ENCODE measurements around the gene ALK.

Gene ALK

DNA sequence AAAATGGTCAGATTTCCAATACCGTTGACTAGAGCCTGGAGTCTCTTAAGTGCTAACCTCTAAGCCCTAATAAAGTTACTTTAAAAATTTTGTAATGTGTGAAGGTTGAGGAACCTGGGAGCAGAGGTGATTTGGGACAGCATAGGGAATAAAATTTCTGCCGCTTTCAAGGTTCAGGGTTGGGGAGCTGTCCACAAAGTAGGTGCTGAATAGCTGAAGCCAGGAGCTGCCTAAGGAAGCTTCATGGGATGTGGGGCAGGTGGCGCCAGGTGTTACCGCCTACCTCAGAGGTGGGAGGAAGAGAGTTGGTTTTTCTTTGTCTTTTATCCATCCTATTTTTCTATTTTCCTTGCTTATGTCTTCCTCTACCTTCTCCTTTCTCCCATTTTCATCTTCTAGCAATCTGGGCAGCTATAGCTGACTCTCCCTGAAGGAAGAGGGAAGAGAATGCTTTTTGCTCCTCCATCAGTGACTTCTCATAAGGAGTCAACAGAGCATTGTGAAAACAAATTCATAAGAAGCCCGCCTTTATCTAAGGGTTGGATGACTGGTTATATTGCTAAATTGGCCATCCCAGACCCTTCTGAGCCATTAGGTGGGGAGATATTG lies 627.5 kb downstream of the ALK start:
- no peaks in the 10 kb centered on the region for H3K4me1 ChIP-seq (ENCODE audit: control insufficient read depth, insufficient read depth, low read length)
- no peak overlapping the region for H3K27ac ChIP-seq (ENCODE audit: low read depth, low read length)
- no peaks in the 10 kb centered on the region for H3K27me3 ChIP-seq (ENCODE audit: control insufficient read depth, insufficient read depth, low read length)
- no peak overlapping the region for H3K4me3 ChIP-seq (ENCODE audit: low read length)
- no peak overlapping the region for H3K9ac ChIP-seq (ENCODE audit: low read length)
- H3K36me3 ChIP-seq (ENCODE audit: control insufficient read depth, insufficient read depth, low read length) = no peaks in the 10 kb centered on the region

DNA sequence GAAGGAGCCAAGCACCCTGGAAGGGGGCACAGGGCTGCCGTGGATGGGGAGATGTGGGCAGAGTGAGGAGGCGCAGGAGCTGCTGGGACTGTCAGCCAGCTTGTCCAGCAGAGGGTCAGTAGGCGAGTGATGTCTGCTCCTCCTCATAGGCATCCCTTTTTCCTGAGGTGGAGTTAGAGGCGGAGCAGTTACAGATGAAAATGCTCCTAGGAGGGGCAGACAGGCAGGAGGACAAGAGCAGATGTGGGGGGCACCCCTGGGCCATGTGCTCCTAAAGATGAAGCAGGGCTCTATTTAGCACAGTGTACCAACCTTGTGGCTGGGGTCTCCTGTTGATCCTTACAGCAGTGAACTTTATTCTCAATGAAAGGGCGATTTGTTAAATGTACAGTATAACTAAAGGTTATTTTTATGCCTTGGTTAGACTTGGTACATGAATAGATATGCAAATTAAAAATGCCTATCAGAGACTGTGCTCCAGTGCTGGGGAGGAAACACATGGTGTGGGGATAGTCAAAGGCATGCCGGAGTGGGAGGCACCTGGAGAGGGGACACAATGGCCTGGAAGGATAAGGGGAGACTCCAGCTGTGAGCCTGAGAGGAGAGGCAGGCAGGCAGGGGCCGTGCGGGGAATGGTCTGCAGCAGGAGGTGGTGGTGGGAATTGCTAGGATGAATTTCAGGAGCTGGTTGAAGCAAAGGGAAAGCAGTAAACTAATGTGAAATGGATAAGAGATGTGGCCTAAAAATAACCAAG lies 630.9 kb downstream of the ALK start:
- Histone ChIP-seq H3K4me1 (ENCODE audit: control insufficient read depth, insufficient read depth, low read length) (no peaks in the 10 kb centered on the region), H3K36me3 (ENCODE audit: control insufficient read depth, insufficient read depth, low read length) (no peaks in the 10 kb centered on the region), H3K9ac (ENCODE audit: low read length) (no peak overlapping the region), H3K4me3 (ENCODE audit: low read length) (no peak overlapping the region), H3K27ac (ENCODE audit: low read depth, low read length) (no peak overlapping the region), H3K27me3 (ENCODE audit: control insufficient read depth, insufficient read depth, low read length) (no peaks in the 10 kb centered on the region)

DNA sequence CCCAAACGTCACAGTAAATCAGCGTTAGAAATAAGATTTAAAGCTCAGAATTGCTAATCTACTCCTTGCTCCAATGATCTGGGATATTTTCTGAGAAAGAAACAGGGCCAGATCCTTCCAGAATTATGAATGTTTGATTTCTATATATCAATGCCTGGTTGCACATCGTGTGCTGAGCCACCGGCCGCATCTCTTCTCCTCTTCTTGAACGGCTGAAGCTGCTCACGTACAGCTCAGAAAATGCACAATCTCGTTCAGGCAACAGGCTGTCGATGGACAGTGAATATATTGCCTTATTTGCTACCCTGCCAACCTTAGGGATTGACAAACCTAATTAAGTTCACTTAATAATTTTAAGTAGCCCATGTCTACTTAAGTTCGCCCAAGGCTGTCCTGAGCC lies 636.7 kb downstream of the ALK start:
- Histone ChIP-seq H3K36me3 (ENCODE audit: control insufficient read depth, insufficient read depth, low read length) (no peaks in the 10 kb centered on the region), H3K27me3 (ENCODE audit: control insufficient read depth, insufficient read depth, low read length) (no peaks in the 10 kb centered on the region), H3K27ac (ENCODE audit: low read depth, low read length) (no peak overlapping the region), H3K9ac (ENCODE audit: low read length) (no peak overlapping the region), H3K4me1 (ENCODE audit: control insufficient read depth, insufficient read depth, low read length) (peaks cover 3% of the 10 kb centered on the region), H3K4me3 (ENCODE audit: low read length) (no peak overlapping the region)

DNA sequence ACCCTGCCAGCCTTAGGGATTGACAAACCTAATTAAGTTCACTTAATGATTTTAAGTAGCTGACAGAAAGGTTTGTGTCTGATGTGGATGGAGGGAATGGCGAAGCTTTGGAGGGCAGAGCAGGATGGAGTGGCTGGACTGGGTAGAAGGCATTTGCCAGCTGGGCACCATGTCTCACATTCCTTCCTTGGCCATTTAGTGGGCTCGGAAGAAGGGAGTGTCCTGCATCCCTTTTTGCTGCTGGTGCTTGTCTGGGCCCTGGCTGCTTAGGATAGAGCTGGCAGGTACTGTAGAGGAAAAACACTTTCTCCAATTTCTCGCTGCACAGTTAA lies 639.5 kb downstream of the ALK start:
- Histone ChIP-seq H3K4me3 (ENCODE audit: low read length) (no peak overlapping the region), H3K27ac (ENCODE audit: low read depth, low read length) (no peak overlapping the region), H3K36me3 (ENCODE audit: control insufficient read depth, insufficient read depth, low read length) (no peaks in the 10 kb centered on the region), H3K9ac (ENCODE audit: low read length) (no peak overlapping the region), H3K27me3 (ENCODE audit: control insufficient read depth, insufficient read depth, low read length) (no peaks in the 10 kb centered on the region), H3K4me1 (ENCODE audit: control insufficient read depth, insufficient read depth, low read length) (peaks cover 3% of the 10 kb centered on the region)

DNA sequence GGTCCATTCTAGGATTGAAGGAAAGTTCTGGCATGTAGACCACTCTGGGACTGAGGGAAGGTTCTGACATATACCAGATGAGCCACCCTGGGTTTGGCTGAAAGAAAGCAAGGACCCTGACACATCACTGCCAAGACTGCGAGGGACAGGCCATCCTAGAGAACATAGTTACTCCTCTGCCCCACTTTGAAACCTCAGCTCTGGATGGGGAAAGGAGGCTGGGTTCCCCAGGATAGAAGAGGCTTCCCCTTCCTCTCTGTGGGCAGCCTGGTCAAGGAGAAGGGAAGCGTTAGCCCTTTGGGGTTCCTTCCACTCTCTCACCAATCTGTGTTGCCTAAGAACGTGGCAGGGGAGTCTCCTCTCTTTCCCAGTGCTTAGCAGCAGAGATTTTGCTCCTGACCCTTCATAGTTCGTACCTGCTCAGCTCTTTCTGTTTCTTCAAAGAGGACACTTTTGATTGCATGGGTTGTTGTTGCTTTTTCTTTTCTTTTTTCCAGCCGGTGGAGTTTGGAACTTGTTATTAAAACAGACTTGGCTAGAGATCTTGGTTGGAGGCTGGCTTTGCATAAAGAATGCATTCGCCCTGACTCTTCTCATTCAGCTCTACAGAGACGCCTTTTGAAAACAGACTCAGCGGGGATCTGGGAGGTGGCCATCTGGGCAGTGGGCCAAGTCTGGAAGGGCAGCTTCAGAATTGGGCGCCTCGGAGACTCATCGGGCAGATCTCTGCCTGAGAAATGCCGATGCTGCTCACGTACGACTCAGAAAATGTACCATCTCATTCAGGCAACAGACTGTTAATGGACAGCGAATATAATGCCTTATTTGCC lies 640.1 kb downstream of the ALK start:
- peak overlapping the region; percentile 13 for H3K4me3 ChIP-seq (ENCODE audit: low read length)

DNA sequence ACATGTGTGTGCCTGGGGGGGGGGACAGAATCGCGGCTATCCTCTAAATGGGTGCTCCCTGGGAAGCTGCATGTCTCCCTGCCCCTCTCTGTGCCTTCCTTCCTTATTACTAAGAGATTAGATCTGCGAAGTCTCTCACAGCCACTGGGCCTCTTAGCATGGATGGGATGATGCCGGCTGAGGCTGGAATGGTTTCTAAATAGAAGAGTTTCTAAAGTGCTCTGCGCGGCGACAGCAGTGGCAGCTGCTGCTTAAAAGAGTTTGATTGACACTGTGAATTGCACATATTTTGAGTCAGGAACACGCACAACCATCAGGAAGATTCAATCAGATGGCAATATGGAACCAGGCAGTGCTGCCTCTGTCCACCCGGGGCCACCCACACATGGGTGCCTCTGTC lies 642.4 kb downstream of the ALK start:
- H3K27me3 ChIP-seq (ENCODE audit: control insufficient read depth, insufficient read depth, low read length) = no peaks in the 10 kb centered on the region
- no peak overlapping the region for H3K27ac ChIP-seq (ENCODE audit: low read depth, low read length)
- H3K36me3 ChIP-seq (ENCODE audit: control insufficient read depth, insufficient read depth, low read length) = no peaks in the 10 kb centered on the region

More for the DNA sequence above, 640.1 kb downstream of the ALK start:
- no peak overlapping the region for H3K9ac ChIP-seq (ENCODE audit: low read length)
- H3K27ac ChIP-seq (ENCODE audit: low read depth, low read length) = no peak overlapping the region
- peaks cover 3% of the 10 kb centered on the region for H3K4me1 ChIP-seq (ENCODE audit: control insufficient read depth, insufficient read depth, low read length)
- H3K27me3 ChIP-seq (ENCODE audit: control insufficient read depth, insufficient read depth, low read length) = no peaks in the 10 kb centered on the region
- H3K36me3 ChIP-seq (ENCODE audit: control insufficient read depth, insufficient read depth, low read length) = no peaks in the 10 kb centered on the region

DNA sequence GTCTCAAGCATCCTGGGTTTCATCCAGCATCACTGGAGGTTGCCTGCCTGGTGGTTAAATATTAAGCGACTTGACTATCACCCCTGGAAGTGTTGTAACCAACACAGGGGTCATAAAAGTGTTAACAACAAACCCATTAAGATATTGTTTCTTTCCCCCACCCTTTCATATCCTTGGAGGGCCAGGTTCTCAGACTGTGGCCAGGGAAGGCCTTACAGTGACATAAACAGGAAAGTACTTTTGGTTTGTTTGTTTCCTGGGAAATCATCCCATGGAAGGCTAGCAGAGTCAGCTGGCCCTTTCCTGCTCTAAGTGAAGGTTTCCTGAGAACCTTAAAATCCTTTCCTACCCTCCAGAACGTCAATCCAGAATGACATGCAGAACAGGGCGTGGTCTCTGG lies 645.2 kb downstream of the ALK start:
- peaks cover 3% of the 10 kb centered on the region for H3K4me1 ChIP-seq (ENCODE audit: control insufficient read depth, insufficient read depth, low read length)
- no peaks in the 10 kb centered on the region for H3K27me3 ChIP-seq (ENCODE audit: control insufficient read depth, insufficient read depth, low read length)
- no peak overlapping the region for H3K9ac ChIP-seq (ENCODE audit: low read length)
- H3K36me3 ChIP-seq (ENCODE audit: control insufficient read depth, insufficient read depth, low read length) = no peaks in the 10 kb centered on the region
- no peak overlapping the region for H3K27ac ChIP-seq (ENCODE audit: low read depth, low read length)
- no peak overlapping the region for H3K4me3 ChIP-seq (ENCODE audit: low read length)

More for the DNA sequence above, 642.4 kb downstream of the ALK start:
- no peak overlapping the region for H3K4me3 ChIP-seq (ENCODE audit: low read length)
- H3K9ac ChIP-seq (ENCODE audit: low read length) = no peak overlapping the region
- H3K4me1 ChIP-seq (ENCODE audit: control insufficient read depth, insufficient read depth, low read length) = peaks cover 3% of the 10 kb centered on the region

DNA sequence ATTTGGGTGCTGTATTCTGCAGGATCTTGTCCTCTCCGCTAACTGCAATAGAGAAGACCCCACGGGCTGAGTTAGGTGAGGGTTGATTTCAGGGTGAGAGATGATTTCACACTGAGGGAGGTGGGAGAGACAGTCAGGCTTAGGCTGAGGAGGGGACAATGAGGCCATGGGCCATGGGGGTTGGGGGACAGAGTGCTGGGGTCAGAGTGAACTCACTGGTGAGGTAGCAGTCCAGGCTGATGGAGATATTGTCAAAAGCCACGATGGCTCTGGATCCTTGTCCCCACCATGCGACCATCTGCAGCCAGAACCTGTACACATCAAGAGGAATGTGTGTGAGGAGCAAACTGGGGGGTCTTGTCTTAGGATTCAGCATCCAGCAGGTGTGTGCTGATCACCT lies 646.2 kb downstream of the ALK start:
- no peaks in the 10 kb centered on the region for H3K27me3 ChIP-seq (ENCODE audit: control insufficient read depth, insufficient read depth, low read length)
- no peak overlapping the region for H3K9ac ChIP-seq (ENCODE audit: low read length)

DNA sequence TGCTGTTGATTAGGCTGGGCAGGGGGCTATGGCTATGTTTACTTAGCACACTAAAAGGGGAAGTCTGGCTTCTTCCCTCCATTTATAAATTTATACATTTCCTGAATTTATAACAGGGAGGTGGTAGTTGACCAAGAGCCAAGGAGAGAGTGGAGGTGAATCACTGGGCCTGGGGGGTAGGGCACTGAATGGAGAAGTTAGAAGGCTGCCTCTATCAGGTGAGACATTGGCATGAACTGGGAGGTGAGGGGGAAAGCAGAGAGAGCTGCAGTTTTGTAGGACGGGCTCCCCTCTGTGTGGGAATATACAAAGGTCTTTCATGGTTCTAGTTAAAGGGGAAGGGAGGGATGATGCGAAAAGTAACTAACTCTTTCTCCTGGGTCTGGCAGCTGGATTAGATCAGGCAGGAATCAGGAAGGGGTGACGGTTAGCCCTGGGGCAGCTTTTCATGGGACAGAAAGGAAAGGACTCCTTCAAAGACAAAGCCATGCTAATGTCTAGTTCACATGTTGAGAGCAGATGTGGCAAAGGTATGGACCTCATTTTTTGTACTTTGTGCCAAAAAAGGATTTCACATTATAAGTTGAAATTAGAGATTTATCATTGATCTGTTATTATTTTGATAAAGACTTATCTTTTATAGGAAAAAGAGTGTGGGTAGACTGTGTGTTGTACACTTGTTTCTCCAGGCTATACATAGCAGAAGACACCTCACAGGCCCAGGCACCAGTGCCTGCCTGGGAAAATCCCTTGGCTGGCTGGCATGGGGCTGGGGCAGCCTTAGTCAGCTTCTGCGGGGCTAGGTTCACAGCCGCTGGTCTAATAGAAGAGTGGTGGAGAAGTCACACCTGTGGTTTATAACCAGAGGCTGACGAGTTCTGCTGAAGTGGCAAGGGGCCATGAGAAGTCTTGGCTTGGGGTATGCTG lies 647.4 kb downstream of the ALK start:
- H3K27ac ChIP-seq (ENCODE audit: low read depth, low read length) = no peak overlapping the region
- no peak overlapping the region for H3K9ac ChIP-seq (ENCODE audit: low read length)
- no peaks in the 10 kb centered on the region for H3K27me3 ChIP-seq (ENCODE audit: control insufficient read depth, insufficient read depth, low read length)
- no peaks in the 10 kb centered on the region for H3K4me1 ChIP-seq (ENCODE audit: control insufficient read depth, insufficient read depth, low read length)
- H3K4me3 ChIP-seq (ENCODE audit: low read length) = no peak overlapping the region
- H3K36me3 ChIP-seq (ENCODE audit: control insufficient read depth, insufficient read depth, low read length) = no peaks in the 10 kb centered on the region

More for the DNA sequence above, 646.2 kb downstream of the ALK start:
- Histone ChIP-seq H3K4me3 (ENCODE audit: low read length) (no peak overlapping the region), H3K27ac (ENCODE audit: low read depth, low read length) (no peak overlapping the region), H3K36me3 (ENCODE audit: control insufficient read depth, insufficient read depth, low read length) (no peaks in the 10 kb centered on the region), H3K4me1 (ENCODE audit: control insufficient read depth, insufficient read depth, low read length) (no peaks in the 10 kb centered on the region)

DNA sequence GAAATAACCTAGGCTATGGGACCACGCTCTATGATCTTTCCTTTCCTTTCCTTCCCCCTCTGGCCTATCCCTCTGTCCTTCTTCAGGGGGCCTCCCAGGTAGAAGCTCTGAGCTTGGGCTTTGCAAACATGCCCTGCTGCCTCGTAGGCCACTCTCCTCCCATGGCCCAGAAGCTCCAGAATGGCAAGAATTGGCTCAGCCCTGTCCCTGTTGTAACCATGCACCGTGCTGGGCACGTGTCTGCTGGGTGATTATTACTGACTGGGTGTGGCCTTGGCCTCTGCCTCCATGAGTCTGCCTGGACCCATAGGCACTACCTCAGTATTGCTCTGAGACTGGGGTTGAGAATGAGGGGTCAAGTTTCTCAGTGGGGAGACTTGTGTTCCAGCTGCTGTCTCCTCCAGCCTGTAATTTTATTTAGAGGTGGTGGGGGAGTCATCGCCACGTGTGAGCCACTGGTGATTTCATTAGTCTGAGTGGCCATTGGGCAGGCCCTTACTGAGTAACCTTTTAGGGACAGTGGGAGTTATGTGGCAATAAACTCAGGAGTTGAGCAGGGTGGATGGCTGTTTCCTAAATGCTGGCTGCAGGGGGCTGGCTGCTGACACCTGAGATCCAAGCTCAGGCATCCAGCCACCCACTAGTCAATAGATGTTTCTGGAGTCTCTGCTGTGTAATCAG lies 648.2 kb downstream of the ALK start:
- H3K4me3 ChIP-seq (ENCODE audit: low read length) = no peak overlapping the region

DNA sequence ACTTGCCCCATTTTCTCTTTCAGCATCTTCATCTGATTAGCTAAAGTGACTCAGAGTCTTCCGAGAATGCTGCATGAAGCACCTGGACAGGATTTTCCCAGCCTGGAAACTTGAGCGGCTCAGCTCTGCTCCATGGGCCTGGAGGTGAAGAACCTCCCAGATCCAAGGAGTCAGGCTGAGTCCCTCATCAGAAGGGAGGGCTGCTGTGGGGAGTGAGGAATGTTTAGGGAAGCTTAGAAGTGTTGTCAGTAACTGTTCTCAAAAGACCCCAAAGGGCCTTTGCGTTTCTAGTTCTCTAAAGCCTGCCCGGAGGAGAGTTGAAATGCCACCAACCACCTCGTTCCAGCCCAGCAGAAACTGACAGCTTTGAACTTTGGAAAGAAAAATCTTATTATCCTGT lies 649.1 kb downstream of the ALK start:
- no peak overlapping the region for H3K4me3 ChIP-seq (ENCODE audit: low read length)
- H3K27me3 ChIP-seq (ENCODE audit: control insufficient read depth, insufficient read depth, low read length) = no peaks in the 10 kb centered on the region
- H3K27ac ChIP-seq (ENCODE audit: low read depth, low read length) = no peak overlapping the region
- H3K36me3 ChIP-seq (ENCODE audit: control insufficient read depth, insufficient read depth, low read length) = no peaks in the 10 kb centered on the region
- no peak overlapping the region for H3K9ac ChIP-seq (ENCODE audit: low read length)
- H3K4me1 ChIP-seq (ENCODE audit: control insufficient read depth, insufficient read depth, low read length) = no peaks in the 10 kb centered on the region

More for the DNA sequence above, 648.2 kb downstream of the ALK start:
- Histone ChIP-seq H3K9ac (ENCODE audit: low read length) (no peak overlapping the region), H3K27me3 (ENCODE audit: control insufficient read depth, insufficient read depth, low read length) (no peaks in the 10 kb centered on the region), H3K4me1 (ENCODE audit: control insufficient read depth, insufficient read depth, low read length) (no peaks in the 10 kb centered on the region), H3K27ac (ENCODE audit: low read depth, low read length) (no peak overlapping the region), H3K36me3 (ENCODE audit: control insufficient read depth, insufficient read depth, low read length) (no peaks in the 10 kb centered on the region)
